Suppressor macrophage treated with lipopolysaccharide for 4 hours (primary cell): ENCODE results near the gene IL1R2.

Experiments used
- DNase-seq: peaks from one replicate; pipeline ENCODE4 v3.0.0-alpha.2; 2020

Gene IL1R2

DNA sequence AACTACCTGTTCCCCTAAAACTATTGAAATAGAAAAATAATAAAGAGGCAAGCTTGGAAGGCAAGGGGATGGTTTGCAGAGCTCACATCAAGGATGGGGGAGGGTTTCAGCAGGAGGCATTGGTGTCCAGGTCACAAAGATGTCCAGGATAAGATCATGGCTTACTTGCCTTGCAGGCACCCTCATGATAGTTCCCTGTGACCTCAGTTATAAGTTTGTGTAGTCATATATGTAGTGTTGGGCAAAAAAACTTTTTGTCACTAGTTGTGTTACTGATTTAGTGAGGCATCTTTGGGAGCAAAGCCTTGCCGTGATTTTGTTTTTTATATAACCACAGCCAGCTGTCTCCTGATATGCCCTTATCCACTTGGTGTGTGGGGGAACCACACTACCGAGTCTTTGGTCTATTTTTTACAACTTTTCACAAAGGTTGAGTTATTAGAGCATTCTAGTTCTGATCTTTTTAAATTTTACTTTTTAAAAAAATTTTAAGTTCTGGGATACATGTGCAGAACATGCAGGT is 53.3 kb downstream of the IL1R2 start:
- DNase-seq = no peak

DNA sequence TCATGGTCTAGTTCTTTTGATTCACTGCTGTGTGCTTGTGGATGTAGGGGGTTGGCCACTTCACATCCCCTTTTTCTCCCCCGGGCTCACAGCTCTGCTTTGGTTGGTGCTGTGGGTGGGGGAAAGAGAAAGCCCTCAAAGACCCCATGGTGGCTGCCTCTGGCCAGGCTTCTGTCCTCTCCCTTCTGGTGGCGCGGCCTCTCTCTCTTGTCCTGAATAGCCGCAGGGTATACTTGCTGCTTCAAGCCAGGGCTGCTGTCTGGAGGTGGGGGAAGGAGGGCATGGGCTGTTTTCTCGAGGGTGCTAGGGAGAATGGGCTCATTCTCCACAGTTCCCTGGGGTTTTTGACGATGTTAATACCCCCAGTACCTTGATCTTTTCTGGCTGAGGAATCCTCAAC is 53.9 kb downstream of the IL1R2 start:
- DNase-seq = no peak

DNA sequence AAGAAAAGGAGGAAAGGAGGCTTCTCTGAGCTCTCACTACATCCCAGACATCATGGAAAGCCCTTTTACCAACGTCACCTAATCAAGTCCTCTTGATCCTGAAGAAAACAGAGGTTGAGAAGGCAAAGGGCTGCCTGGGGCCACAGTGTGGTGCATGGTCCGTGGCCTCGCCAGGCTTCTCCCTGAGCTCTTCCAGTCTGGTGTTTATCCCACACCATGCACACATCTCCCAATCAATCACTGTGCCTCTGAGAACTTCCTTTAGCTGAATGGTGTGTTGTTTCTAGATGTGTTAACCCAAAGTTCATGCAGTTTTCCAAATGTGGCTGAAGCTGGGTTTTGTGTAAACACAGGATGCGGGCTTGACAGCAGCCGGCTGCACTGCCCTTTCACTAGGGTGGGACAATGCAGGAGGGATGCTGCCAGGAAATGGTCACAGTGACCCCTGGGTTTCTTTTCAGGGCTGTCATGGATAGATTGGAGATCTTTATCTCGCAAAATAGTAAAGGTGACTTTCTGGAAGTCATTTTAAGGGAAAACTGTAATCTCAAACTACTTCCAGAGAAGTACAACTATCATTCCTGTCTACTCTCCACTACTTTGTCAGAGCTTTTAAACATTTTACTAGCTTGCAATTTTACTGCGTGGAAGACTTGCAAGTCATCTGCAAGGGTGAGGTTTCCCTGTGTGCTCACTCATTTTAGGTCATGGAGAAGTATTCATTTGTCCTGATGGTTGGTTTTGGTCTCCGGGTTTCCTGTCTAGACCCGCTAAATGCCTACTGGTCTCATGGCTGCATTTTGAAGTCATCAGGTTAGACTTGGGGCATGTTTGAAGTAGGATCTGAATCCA is 54.6 kb downstream of the IL1R2 start:
- DNase-seq = no peak

DNA sequence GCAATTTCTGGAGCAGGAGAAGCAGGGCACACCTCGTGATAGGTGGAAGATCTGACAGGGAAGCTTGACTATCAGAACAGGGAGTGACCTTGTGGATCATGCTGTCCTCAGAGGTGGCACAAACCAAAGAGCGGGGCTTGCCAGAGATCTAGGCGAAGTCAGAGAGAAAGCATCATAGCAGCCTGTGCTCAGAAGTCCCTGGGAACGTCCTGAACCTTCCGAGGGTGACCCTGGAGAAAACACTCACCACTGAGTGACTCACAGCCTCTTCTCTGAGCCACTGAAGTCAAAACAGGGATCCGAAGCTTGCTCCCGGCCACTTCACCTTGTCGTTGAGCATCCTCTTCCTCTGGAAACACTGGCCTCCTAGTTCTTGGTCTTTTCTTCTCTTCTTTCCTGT is 56.7 kb downstream of the IL1R2 start:
- DNase-seq = no peak

DNA sequence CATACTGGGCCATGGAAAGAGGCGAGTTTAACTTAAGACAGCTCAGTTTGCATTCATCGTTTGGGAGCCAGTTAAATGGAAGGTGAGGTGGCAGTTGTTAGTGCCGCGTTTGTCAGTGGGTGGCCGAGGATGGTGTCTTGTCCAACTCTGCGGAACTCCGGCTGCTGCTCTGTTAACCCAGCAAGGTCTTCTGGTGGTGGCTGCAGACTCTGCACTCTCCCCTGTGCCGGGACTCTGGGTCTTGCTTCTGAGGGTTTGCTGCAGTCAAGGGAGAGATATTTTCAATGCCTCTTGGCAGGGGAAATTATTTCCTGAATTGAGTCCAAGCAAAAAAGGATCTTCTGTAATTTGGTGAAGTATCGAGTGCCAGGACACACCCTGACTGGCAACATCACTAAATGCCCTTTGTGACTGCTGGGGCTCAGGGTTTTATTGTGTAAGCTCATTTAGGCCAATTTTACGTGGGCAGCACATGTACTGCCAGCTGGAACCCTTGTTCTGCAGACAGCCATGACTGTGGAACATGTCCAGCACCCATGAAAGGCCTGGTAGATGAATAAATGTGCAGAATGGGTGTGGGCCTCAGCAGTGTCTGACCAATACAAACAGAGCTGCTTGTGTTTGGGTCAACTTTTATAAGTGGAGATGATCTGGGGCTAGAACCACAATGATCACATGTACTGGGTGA is 58.1 kb downstream of the IL1R2 start:
- DNase-seq = no peak

DNA sequence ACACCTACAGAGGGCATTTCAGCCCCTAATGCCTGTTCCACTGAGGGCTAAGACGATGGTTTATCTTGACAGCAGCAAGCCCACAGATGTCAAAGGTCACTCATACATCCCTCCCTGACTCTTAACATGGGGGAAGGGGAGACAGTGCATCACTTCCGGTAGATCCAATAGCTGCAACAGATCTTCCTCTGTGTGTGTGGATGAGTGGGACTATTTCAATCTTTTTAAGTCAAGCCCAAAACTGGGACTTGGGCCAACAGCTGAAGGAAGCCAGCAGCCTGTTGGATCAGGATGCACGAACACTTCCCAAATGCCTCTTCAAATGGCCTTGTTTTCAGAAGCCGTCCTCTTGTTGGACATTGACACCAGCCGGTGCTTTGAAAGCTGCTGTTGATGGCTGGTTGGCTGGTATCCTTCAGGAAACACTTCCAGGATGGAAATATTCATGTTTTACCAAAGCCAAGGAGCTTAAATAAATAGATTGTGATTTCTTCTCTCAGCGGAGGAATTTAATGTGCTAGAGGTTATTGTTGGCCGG is 59.2 kb downstream of the IL1R2 start:
- DNase-seq = no peak

DNA sequence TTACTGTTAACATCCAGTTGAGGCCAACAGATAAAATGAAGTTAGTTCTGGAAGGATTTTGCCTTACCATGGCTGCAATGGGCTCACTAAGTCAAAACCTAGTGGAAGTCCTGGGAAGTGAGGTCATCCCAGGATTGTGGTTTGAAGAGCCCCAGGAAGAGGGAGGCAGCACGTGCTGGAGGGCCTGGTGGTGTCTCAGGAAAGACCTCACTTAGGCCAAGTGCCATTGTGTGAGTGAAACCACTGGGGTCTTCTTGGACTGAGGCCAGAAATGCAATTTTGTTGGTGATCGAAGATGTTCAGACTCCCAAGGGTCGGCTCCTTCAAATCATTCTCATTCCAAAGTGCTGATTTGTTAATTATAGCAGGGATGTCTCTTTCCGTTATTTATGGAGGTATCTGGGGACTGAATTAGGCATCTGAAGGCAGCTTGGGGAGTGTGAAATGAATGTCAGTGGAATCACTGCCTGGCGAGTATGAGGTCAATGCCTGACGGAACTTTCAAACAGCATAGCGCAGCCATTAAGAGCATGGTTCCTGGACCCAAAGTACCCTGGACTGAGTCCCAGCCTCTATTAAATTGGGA is 60.0 kb downstream of the IL1R2 start:
- no peak for DNase-seq

DNA sequence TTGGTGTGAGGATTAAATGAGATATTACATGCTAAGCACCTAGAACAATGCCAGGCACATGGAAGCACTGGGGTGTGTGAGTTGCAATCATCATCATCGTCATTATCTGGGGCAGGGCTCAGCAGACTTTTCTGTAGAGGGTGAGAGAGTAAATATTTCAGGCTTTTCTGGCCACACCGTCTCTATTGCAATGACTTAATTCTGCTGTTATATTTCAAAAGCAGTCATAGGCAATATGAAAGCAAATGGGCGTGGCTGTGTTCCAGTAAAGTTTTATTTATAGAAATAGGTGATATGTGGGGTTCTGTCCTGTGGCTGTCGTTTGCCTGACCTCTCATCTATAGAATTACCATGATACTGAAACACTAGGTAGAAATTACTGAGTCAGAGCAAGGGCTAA is 60.6 kb downstream of the IL1R2 start:
- no peak for DNase-seq

DNA sequence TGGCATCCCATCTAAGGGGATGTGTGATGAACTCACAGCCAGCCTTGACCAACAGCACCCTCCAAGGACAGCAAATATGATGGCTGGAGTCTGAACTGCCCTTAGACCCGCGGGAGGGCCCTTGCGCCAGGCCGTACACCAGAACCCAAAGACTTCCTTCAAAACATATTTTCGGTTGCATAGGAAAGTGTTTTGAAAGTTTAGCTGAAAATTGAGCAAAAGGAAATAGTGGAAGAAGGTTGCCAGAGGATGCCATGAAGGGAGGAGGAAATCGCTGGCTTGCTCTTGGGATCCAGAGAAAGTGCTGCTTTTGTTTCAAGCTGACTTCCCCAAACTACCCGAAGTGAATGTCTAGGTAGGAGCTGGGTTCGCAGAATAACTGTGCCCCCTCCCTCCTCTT is 61.3 kb downstream of the IL1R2 start:
- DNase-seq = peak; percentile 75

DNA sequence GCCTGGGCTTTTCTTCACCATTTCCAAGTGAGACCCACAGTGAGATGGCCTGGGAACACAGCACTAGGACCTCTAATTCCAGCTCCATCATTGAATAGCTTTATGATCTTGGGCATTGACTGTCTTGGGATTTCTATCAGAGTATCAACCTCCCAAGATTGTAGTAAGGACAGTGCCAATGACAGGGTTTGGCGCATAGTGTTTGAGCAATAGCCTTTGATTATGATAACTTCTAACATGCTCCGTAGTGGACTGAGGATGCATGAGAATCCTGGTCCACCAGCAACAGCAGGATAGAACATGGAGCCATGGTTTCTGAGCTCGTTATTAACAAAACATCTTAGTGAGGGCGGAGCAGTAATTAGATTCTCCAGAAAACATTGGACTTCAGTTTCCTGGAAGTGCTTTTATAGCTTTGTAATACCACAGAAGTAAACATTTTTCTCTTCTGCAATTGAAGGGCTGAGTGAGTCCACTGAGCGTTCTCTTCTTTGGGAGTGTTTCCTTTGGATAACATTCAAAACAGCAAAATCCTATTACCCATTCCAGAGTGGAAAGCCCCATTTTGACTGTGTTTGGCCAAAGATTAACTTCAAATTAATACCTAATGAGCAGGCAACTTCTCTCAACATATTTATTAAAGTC is 63.7 kb downstream of the IL1R2 start:
- no peak for DNase-seq

DNA sequence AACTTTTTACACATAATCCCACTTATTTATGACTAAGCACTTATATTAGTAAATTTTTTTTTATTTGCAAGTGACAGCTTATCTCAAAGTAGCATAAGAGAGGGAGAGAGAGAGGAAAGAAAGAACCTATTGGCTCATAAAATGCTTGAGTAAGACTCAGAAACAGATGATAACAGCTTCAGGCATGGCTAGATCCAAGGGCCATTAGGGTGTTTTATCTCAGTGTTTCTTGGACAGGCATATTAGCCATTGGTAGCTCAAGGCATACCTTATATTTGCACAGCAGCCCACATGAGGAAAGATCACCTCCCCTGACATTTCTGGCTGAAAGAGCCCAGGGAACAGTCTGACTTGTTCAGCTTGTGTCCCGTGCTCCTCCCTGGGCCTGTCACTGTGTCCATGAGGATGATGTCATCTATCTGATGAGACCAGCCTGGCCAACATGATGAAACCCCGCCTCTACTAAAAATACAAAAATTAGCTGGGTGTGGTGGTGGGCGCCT is 64.4 kb downstream of the IL1R2 start:
- peak; percentile 46 for DNase-seq

DNA sequence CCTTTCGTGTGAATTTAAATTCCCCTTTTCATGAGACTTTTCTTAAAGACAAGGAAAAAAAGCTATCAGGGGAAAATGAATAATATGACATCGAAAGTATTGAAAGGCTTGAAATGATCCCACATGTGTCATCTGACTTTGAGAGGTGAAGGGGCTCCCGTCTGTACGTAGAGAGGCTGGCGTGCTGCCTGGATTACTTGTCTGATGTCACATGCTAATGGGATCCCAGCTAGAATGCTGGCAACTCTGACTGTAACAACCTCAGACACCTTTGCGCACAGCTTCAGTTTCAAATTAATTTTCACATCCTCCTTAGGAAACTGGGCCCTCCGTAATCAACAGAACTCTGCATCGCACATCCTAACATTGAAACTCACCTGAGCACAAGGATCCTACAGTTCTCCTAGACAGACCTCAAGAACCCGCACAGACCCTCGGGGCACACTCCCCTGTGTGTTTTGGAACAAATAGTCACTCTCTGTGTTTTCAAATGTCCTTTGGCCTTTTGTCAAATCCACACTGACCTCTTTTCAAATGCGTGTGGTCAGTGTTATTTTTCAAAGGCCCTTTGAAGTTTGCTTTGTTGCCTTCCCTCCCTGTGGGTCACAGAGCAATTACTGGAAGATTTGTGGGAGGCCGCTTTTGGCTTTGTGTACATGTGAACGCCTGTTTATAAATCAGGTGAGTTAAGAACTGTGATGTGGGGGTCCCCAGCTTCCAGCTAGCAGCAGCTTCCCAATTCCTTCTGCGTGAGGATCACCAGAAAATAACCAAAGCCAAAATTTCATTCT is 65.9 kb downstream of the IL1R2 start:
- no peak for DNase-seq

DNA sequence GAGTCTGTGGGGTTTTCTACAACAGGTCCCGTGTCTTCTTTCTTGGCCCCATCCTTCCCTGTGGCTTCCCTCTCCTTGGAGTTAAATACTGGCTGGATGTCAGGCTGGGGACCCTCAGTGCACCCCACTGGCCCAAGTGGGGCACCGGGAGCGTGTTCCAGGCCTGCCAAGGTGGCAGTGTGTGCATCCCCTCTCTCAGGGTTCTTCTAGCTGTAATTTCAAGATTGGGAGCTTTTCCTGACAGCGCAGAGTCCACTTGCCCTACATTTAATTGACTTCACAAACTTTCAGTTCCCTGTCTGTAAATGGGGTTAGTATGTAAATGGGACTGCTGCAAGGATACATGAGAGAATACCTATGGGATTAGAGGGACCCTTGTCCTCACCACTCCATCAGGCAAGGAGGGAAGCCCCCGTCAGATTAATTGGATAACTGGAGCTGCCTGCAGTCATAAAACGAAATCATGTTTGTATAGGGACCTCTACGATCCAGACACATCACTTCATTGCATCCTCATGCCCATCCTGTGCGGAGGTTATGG is 66.6 kb downstream of the IL1R2 start:
- no peak for DNase-seq

DNA sequence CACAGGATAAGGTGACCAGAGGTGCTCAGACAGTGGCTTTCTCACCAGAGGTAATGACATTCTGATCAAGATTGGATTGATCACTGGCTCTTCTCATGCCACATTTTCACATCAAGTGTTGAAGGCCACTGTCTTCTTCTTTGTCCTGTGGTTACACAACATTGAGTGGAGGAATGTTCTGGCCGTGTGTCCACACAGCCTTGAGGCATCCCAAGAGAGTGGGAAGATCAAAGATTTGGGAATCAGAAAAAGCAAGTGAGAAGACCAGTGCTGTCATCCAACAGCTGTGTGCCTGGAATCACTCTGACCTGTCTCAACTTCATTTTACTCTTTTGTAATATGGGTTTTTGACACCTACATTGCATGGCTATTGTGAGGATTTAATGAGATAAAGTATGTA is 67.4 kb downstream of the IL1R2 start:
- no peak for DNase-seq

DNA sequence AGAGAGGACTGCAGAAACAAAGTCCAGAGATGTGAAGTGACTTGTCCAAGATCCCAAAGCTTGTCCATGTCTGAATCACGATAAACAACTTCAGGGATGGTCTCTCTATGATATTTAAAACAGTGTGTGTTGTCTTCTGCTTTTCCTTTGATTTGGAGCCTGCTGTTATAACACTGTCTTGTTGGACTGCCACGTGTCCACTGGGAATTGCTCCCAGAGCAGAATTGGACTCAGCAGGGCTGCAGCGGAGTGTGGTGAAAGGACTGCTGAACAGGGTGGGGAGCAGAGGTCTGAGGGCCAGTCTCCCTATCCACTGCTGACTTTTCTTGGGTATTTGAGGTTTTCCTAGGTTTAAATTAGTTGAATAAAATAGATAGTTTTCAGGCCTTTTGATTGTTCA is 68.3 kb downstream of the IL1R2 start:
- no peak for DNase-seq

DNA sequence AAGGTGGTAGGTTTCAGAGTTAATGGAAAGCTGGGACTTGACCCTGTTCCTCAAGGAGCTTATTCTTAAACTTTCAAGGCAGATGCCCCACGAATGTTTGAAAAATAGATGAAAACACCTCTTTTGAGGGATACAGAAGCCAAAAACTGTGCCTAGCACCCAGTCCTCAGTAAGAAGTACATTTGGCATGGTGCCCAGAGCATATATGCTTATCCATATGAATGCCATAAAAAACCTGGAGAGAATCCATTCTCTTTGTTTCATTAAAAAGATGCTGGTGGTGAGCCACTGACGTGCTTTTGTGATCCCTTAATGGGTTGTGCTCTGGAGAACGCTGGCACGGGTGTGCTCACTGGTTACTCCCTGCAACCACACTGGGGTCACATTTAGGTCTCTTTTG is 69.0 kb downstream of the IL1R2 start:
- no peak for DNase-seq

DNA sequence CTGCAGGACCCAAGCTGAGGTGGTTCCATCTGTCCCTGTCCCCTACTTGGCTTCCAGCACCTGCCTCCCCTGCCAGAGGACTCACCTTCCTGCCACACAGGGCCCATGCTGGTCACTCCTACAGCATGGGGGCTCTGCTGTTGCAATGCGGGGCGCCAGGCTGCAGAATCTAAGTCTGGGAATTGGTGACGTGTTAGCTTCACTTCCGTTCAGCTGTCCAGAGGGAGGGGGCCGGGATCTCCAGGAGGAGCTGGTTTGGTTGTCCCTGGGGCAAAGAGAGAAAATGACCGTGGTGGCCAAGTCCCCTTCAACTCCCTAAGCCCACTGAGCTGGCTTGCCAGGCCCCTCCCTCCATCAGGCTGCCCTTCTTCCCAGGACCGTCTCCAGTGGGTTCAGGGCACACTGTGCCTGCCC is 69.5 kb downstream of the IL1R2 start:
- no peak for DNase-seq

DNA sequence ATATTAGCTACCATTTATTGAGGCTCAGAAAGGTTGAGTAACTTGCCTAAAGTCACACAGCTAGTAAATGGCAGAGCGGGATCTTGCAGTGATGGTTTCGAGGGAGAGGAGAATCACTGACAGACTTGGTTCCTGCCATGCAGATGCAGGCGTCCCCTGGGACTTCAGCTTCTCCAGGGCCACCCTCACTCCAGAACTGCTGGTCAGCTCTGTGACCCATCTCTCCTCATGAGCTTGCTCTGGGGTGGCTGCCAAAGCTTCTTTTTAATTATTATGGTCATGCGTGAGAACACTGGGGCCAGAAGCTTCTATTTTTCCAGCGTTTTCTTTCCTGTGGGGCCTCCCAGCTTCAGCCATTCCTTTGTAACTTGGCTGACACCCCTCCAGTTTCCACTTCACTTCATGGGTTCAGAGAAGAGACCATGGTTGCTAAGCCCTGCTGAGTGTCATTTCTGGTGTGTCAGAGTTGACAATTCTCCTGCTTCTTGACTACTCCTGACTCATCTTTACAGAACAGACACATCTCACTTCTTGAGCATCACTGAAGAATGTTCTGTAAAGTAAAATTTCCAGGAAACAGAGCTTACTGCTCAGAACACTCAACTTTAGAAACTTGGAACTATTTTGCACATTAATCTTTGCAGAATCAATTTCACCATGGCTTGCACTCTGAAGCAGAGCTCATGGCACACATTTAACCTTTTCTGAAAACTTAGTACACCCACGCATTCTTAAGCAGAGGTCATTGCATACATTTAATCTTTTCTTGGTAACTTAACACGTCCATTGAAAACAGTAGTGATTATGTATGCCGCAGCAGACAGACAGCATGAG is 70.4 kb downstream of the IL1R2 start:
- peak; percentile 42 for DNase-seq

DNA sequence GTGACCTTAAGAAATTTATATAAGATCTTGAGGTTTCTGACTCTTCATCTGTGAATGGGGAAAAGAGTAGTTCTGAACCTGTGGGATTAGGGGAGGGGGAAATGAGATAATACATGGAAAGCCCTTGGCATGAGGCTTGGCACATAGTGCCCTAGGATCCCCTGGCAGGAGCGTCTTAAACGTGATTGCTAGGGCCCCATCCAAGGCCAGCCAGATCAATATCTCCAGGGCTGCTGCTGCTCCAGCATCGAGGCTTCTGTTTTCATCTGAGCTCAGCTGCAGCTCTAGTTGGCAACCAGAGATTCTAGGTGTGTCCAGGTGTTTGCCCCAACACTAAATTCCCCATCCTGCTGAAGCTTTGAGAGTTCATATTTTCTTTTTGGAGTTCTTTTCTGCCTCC is 71.0 kb downstream of the IL1R2 start:
- no peak for DNase-seq

DNA sequence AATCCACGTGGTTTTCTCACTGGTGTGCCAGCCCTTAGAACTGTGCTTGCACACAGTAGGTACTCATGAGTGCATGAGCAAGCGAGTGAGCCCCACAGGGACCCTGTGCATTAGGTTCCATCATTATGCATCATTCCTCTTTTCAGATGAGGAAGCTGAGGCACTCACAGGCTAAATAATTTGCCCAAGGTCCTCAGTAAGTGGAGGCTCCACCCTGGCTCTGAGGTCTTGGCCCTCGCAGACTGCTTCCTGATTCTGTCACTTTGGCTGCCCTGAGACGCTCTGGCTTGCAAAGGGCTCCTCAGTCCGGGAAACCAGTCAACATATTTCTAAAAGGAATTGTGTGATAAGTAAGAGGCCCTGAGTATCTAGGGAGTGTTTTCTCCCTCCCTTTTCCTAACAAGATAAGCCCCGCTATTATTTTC is 71.7 kb downstream of the IL1R2 start:
- DNase-seq = peak; percentile 90
